Heart right ventricle (tissue), 16 donors: ENCODE data around the gene SLC31A1. TPM values are rescaled to one million over a fixed set of nuclear protein-coding genes. Genes with fewer than 3 reads are reported as not detected.

Source experiments
- ATAC-seq, 8 donors: fragments of 200-7000 bp; cut with Tn5 transposase; one replicate each; pipeline ENCODE4 v1.9.1; 2020; ENCODE audit warnings: mild to moderate bottlenecking in 8 of 8, moderate library complexity in 8 of 8, moderate number of reproducible peaks in 1 of 8
- DNase-seq, 2 donors: peaks; one replicate each; pipeline ENCODE4 v3.0.0-alpha.2; 2020
- H3K27ac ChIP-seq, 10 donors: fragments of 200-600 bp; sonication (generic) in 2 of 10; one replicate each; pipeline versions ENCODE4 v1.5.0 to v1.8.0; 2020 to 2022; ENCODE audit warnings: mild to moderate bottlenecking in 3 of 10
- H3K27me3 ChIP-seq, 7 donors: fragments of 200-600 bp; one replicate each; pipeline ENCODE4 v1.8.0; 2021 to 2022; ENCODE audit warnings: mild to moderate bottlenecking in 2 of 7
- H3K36me3 ChIP-seq, 9 donors: fragments of 200-600 bp; sonication (generic) in 1 of 9; one replicate each; pipeline versions ENCODE4 v1.5.0 to v1.8.0; 2020 to 2022; ENCODE audit warnings: mild to moderate bottlenecking in 2 of 9
- H3K4me1 ChIP-seq, 9 donors: fragments of 200-600 bp; sonication (generic) in 1 of 9; one replicate each; pipeline versions ENCODE4 v1.5.0 to v1.8.0; 2020 to 2022; ENCODE audit warnings: mild to moderate bottlenecking in 4 of 9
- H3K4me3 ChIP-seq, 10 donors: fragments of 200-600 bp; sonication (generic) in 2 of 10; one replicate each; pipeline versions ENCODE4 v1.5.0 to v1.8.0; 2020 to 2022; ENCODE audit warnings: mild to moderate bottlenecking in 7 of 10, moderate library complexity in 2 of 10
- H3K9me3 ChIP-seq, 11 donors: fragments of 200-600 bp in 10 of 11; sonication (generic) in 2 of 11; one replicate each; pipeline versions ENCODE4 v1.5.0 to v1.8.0; 2013 to 2022; ENCODE audit warnings: mild to moderate bottlenecking in 2 of 11, control low read depth in 1 of 11, moderate library complexity in 1 of 11
- WGBS, 2 donors: extraction: QIAGEN DNeasy Blood & Tissue Kit; methylation state at CpG; one replicate each; pipeline ENCODE4 v1.1.7; 2013; ENCODE audit warnings: inconsistent platforms in 1 of 2; 5-methylcytosine and 5-hydroxymethylcytosine counted together
- intact Hi-C, 10 donors: fragments of 100-400 bp; cut with DNase I; formaldehyde crosslinking; loops; one replicate each; pipeline versions ENCODE4 v1.11.1 to v1.14.2; 2022
- polyA plus RNA-seq, 2 donors: library from polyadenylated mRNA; stranded (reverse); fragments of 200-250 nt; gene quantifications; one replicate each; pipeline ENCODE4 v1.2.3, GENCODE V29; 2013
- total RNA-seq, 10 donors: library from RNA; stranded (reverse); fragmentation: NEBNext Ultra II Directional in 3 of 10; extraction: Animal tissue kit (Norgen Biotek cat#: 25700) in 3 of 10; gene quantifications; one replicate each; pipeline versions ENCODE4 v1.2.1 to v1.2.4, GENCODE V29; 2021 to 2023
- TF ChIP-seq, protein P1 (sequence below), 9 donors: fragments of 200-600 bp; sonication (generic) in 2 of 9; IDR thresholded peaks; one replicate each; pipeline versions ENCODE4 v1.5.0 to v1.8.0; 2021 to 2022; ENCODE audit warnings: antibody characterized with exemption in 9 of 9, mild to moderate bottlenecking in 5 of 9, moderate library complexity in 1 of 9
- donor health status: Arrhythmogenic right ventricular cardiomyopathy.
- donor health status: ischemic (EF 13 %, LVEDD 7.1; RV severe dilation, severe dysfunction).
- donor health status: healthy with polysubstance abuse.
- donor health status: DM: no; HTN: yes; CAD: no.
- donor health status: DM: no; HTN: no; CAD: no.
- donor health status: ischemic (EF 25% LVEDD 6.9; RV normal size, moderate dysfunction).
- donor health status: ischemic (EF 25% LVEDD 5.7; RV mildly dilated, moderate dysfunction).
- donor health status: healthy.
- donor health status: DM: yes; HTN: yes; CAD: no.
- donor health status: Ischemic cardiomyopathy.
- donor health status: ischemic (EF 35%, LVEDD 5.7; RV mildly dilated, moderate dysfunction).
- donor health status: nonischemic (EF 11% LVEDD 7.7; RV severe dilation, severe dysfunction).
- donor health status: DM: yes; HTN: yes; CAD: no.
- donor health status: PGD.
- donor health status: ischemic (EF 29% LVEDD 5.4; RV normal size, mild dysfunction).
- donor health status: nonischemic (EF 23%, LVEDD 6.1; RV moderate dilation, normal function).

SLC31A1 gene
- total and polyA plus RNA-seq, 12 donors = 3.6 to 18.4 (median 10.9) TPM

DNA sequence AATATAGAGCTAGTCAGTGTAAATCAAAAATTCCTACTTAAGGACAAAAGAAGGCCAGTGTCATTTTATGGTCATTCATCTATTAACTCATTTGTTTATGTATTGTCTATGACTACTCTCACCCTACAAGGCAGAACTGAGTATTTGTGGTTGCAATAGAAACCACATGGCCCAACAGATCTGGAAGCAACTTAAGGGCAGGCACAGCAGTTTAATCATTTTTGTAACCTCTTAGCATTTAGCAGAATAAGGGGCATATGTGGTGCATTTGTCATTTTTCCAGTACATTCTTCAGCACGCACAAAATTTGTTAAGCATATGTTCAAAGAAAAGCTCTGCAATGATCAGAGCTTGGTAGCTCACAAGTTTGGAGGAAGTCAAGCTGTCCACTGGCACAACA is 1.4 kb upstream of the SLC31A1 start:
- TF ChIP-seq, protein P1, sequence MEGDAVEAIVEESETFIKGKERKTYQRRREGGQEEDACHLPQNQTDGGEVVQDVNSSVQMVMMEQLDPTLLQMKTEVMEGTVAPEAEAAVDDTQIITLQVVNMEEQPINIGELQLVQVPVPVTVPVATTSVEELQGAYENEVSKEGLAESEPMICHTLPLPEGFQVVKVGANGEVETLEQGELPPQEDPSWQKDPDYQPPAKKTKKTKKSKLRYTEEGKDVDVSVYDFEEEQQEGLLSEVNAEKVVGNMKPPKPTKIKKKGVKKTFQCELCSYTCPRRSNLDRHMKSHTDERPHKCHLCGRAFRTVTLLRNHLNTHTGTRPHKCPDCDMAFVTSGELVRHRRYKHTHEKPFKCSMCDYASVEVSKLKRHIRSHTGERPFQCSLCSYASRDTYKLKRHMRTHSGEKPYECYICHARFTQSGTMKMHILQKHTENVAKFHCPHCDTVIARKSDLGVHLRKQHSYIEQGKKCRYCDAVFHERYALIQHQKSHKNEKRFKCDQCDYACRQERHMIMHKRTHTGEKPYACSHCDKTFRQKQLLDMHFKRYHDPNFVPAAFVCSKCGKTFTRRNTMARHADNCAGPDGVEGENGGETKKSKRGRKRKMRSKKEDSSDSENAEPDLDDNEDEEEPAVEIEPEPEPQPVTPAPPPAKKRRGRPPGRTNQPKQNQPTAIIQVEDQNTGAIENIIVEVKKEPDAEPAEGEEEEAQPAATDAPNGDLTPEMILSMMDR (IDR thresholded peaks at IDR 0.05) = no peak
- Histone ChIP-seq H3K27me3 (no peaks in the 10 kb centered on the region), H3K36me3 (peaks cover 0 to 13% (median 0%) of the 10 kb centered on the region in 9 donors), H3K4me1 (peaks cover 11 to 86% (median 53%) of the 10 kb centered on the region in 9 donors), H3K27ac (peak overlapping the region in 5 of 10 donors; percentile 85 to 96 (median 88)), H3K9me3 (no peaks in the 10 kb centered on the region), H3K4me3 (peak overlapping the region in 8 of 10 donors; percentile 62 to 93 (median 86))
- ATAC-seq (no peak), DNase-seq (no peak)
- 25 to 35% methylated on average over 1 of the region's 1 CpG for WGBS, 2 donors
- intact Hi-C loops = loop anchor here in 4 of 10 donors (2.0 to 10.0 kb wide), 5 partner anchors 55 to 372 kb away; partner anchors contain the start of genes CDC26 (in 3 of the 4), PRPF4 (in 3 of the 4) and SLC31A2 (in 2 of the 4)

DNA sequence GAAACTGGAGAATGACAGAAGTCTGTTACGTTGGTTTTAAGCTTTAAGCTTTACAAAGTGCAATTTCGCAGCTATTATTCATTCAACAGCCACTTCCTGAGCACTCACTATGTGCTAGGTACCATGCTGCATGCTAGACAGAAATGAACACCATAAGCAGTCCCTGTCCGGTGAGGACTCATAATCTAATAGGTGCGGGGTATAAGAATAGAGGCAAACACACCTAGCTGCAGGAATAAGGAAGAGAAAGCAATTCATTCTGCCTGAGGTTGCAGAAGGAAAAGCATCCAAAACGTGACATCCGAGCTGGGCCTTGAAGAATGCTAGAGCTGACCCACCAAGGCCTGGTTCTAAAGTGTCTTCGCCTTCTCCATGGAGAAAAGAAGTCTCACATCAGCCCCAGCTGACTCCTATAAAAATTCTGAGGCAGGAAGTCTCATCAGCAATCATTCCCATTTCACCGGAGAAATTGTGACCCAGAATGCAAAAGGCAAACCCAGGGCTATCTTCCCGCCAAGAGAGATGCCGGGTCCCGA is 809 bp upstream of the SLC31A1 start:
- Histone ChIP-seq H3K9me3 (no peaks in the 10 kb centered on the region), H3K4me3 (peak overlapping the region; percentile 62 to 93 (median 86)), H3K36me3 (peaks cover 0 to 16% (median 0%) of the 10 kb centered on the region in 9 donors), H3K27ac (peak overlapping the region; percentile 47 to 96 (median 88)), H3K4me1 (peaks cover 11 to 86% (median 53%) of the 10 kb centered on the region in 9 donors), H3K27me3 (no peaks in the 10 kb centered on the region)
- ATAC-seq (no peak), DNase-seq (no peak)
- 7 to 8% methylated on average over 11 of the region's 11 CpGs for WGBS, 2 donors
- intact Hi-C loops = loop anchor here in 3 of 10 donors (2.0 to 5.0 kb wide), 4 partner anchors 54 to 372 kb away; partner anchors contain the start of genes CDC26 (in 3 of the 3), PRPF4 (in 3 of the 3) and SLC31A2 (in 1 of the 3)
- TF ChIP-seq, protein P1 (IDR thresholded peaks at IDR 0.05) = no peak

DNA sequence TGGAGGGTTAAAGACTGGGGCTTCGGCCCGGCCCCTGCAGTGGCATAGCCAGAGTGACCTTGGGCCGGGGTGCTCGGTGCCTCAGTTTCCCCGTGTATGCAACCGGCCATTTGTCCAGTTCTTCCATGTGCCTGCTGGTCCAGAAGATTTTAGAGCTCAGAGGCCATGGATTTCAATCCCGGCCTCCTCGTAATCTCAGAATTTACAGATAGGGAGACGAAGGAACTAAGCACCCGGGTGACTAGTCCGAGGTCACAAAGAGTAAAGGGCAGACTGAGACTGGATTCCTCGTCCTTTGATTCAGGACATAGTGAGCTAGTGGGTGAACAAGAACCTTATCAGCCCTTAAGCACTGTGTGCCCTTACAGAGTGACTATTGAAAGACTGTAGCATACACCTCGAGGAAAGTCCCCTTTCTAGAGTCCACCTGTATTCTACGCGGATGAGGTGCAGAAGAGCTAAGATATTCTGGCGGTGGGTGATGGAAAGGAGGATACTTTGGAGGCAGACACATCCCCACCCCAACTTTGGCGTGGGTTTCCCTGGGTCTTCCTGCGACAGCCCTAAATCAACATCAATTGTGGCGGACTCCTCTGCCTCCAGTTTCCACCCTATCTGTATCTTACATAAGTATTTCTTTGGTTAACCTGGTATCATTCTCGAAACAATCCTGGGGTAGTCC is 597 bp downstream of the SLC31A1 start:
- WGBS, 2 donors = 8 to 13% methylated on average over 20 of the region's 20 CpGs
- TF ChIP-seq, protein P1 (IDR thresholded peaks at IDR 0.05) = no peak
- peak in 5 of 8 donors; percentile 6 to 41 (median 30) for ATAC-seq
- H3K4me3 ChIP-seq = peak overlapping the region; percentile 62 to 93 (median 86)
- DNase-seq = no peak
- H3K36me3 ChIP-seq = peaks cover 0 to 16% (median 0%) of the 10 kb centered on the region in 9 donors
- H3K4me1 ChIP-seq = peaks cover 11 to 83% (median 53%) of the 10 kb centered on the region in 9 donors
- intact Hi-C loops = loop anchor here in 4 of 10 donors (2.0 to 5.0 kb wide), 4 partner anchors 53 to 370 kb away; partner anchors contain the start of genes CDC26 (in 4 of the 4), PRPF4 (in 4 of the 4) and SLC31A2 (in 1 of the 4)
- no peaks in the 10 kb centered on the region for H3K27me3 ChIP-seq
- no peaks in the 10 kb centered on the region for H3K9me3 ChIP-seq
- H3K27ac ChIP-seq = peak overlapping the region; percentile 44 to 96 (median 88)

DNA sequence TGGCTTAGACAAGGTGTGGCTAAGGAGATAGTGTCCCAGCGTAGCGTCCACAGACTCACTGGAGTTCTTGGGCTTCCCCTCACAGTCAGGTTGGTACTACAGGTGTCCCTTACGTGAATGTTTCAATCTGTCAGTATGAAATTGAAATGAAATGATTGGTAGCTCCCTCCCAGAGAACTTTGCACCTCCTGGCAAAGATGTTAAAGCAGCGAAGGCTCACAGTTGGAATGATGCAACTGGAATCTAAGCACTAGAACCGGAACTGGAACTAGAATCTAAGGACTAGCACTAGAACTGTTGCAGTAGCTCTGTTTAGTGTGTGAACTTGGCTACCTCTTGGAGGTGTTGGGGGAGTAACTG is 1.1 kb downstream of the SLC31A1 start:
- WGBS, 2 donors = 36 to 49% methylated on average over 5 of the region's 5 CpGs
- intact Hi-C loops = loop anchor here in 3 of 10 donors (2.0 to 5.0 kb wide), 4 partner anchors 52 to 370 kb away; partner anchors contain the start of genes CDC26 (in 2 of the 3), PRPF4 (in 2 of the 3) and SLC31A2 (in 1 of the 3)
- Histone ChIP-seq H3K9me3 (no peaks in the 10 kb centered on the region), H3K4me1 (peaks cover 11 to 85% (median 53%) of the 10 kb centered on the region in 9 donors), H3K36me3 (peaks cover 0 to 12% (median 0%) of the 10 kb centered on the region in 9 donors), H3K27ac (peak overlapping the region in 7 of 10 donors; percentile 87 to 96 (median 91)), H3K4me3 (peak overlapping the region; percentile 62 to 93 (median 86)), H3K27me3 (no peaks in the 10 kb centered on the region)
- DNase-seq (no peak), ATAC-seq (no peak)
- TF ChIP-seq, protein P1 (IDR thresholded peaks at IDR 0.05) = no peak
